K562 (cell line): ENCODE measurements around the gene FBXL22. TPM values are rescaled to one million over a fixed set of nuclear protein-coding genes. Genes with fewer than 3 reads are reported as not detected.

ENCODE experiments used
- ATAC-seq: fragments of 200-7000 bp; cut with Tn5 transposase; 3 replicates; pipeline ENCODE4 v1.9.1; 2020; ENCODE audit warnings: moderate library complexity
- BruUV-seq: library from RNA; stranded (reverse); fragments of 400-500 nt; replicated peaks from 2 replicates; lab custom pipeline; 2021; lab: Mats Ljungman, UMichigan
- CTCF ChIA-PET: fragments of 300-600 bp; formaldehyde crosslinking; extraction: SDS; loops from one replicate; lab custom pipeline; 2021; ENCODE audit warnings: low intra/inter-chr PET ratio; lab: Yijun Ruan, JAX
- POLR2A ChIA-PET: fragments of 300-600, 350-650 bp; sonication (Branson Sonifier 250); formaldehyde crosslinking; extraction: SDS; loops from one replicate; lab custom pipeline; 2021; ENCODE audit warnings: antibody characterized with exemption, inconsistent platforms; lab: Yijun Ruan, JAX
- DNase-seq, 4 experiments: peaks; one replicate each; pipeline versions ENCODE4 v3.0.0 to v3.0.0-alpha.2; 2011 to 2018; ENCODE audit warnings: low spot score in 3 of 4, mixed read lengths in 3 of 4; ENCODE audit errors: extremely low read depth in 1 of 4
- FAIRE-seq: peaks from 2 replicates; lab custom pipeline; 2011; peaks lifted over from hg19 to GRCh38; lab: Jason Lieb, UNC
- H2AFZ ChIP-seq: 2 replicates; pipeline ENCODE4 v1.6.0; 2011; ENCODE audit warnings: low read depth, low read length, control low read depth, inconsistent platforms
- H3K27ac ChIP-seq: fragments of 200-600 bp; 3 replicates; pipeline ENCODE4 v1.8.0; 2011; ENCODE audit warnings: low read depth, mild to moderate bottlenecking, control low read depth, inconsistent platforms, low read length, moderate library complexity, mixed read lengths; ENCODE audit errors: extremely low read depth
- H3K27me3 ChIP-seq, 2 experiments: fragments of 300-600 bp in 1 of 2; 2 replicates in 1 of 2; 3 replicates in 1 of 2; pipeline versions ENCODE4 v1.6.0 to v1.8.0; 2011; ENCODE audit warnings: inconsistent platforms in 2 of 2, low read length in 2 of 2, mild to moderate bottlenecking in 1 of 2, mixed read lengths in 1 of 2, moderate library complexity in 1 of 2; ENCODE audit not compliant: control insufficient read depth in 2 of 2, insufficient read depth in 2 of 2
- H3K36me3 ChIP-seq: fragments of 300-600 bp; 3 replicates; pipeline ENCODE4 v1.8.0; 2011; ENCODE audit warnings: mild to moderate bottlenecking, low read length, inconsistent platforms; ENCODE audit not compliant: control insufficient read depth, insufficient read depth
- H3K4me1 ChIP-seq, 2 experiments: fragments of 200-600 bp in 1 of 2; replicated peaks in 1 of 2; 2 replicates in 1 of 2; 3 replicates in 1 of 2; pipeline versions ENCODE4 v1.5.1 to v1.8.0; 2011; ENCODE audit warnings: inconsistent platforms in 2 of 2, low read length in 2 of 2, mild to moderate bottlenecking in 1 of 2, mixed read lengths in 1 of 2, moderate library complexity in 1 of 2; ENCODE audit not compliant: control insufficient read depth in 2 of 2, insufficient read depth in 2 of 2
- H3K4me2 ChIP-seq: 2 replicates; pipeline ENCODE4 v1.6.1; 2011; ENCODE audit warnings: low read length, control low read depth, inconsistent platforms, mixed read lengths; ENCODE audit not compliant: insufficient read depth
- H3K4me3 ChIP-seq: fragments of 200-600 bp; sonication (generic), shearing (Covaris generic); 2 replicates; pipeline ENCODE4 v1.5.1; 2016; ENCODE audit warnings: control low read depth, inconsistent platforms
- H3K79me2 ChIP-seq: fragments of 200-600 bp; 3 replicates; pipeline ENCODE4 v1.8.0; 2011; ENCODE audit warnings: low read length, inconsistent platforms; ENCODE audit not compliant: control insufficient read depth, insufficient read depth
- H3K9ac ChIP-seq, 2 experiments: 2 replicates each; pipeline versions ENCODE4 v1.6.0 to v1.6.1; 2011; ENCODE audit warnings: low read depth in 2 of 2, low read length in 2 of 2, control low read depth in 1 of 2, inconsistent platforms in 1 of 2, mild to moderate bottlenecking in 1 of 2, mixed read lengths in 1 of 2; ENCODE audit not compliant: insufficient read depth in 1 of 2
- H3K9me1 ChIP-seq: one replicate; pipeline ENCODE4 v1.6.0; 2011; ENCODE audit warnings: inconsistent platforms, mild to moderate bottlenecking, low read length, moderate library complexity; ENCODE audit not compliant: control insufficient read depth, insufficient read depth
- H3K9me3 ChIP-seq: replicated peaks from 2 replicates; pipeline ENCODE4 v1.5.1; 2011; ENCODE audit warnings: low read depth, low read length, inconsistent platforms; ENCODE audit not compliant: control insufficient read depth, insufficient read depth
- H4K20me1 ChIP-seq: replicated peaks from 2 replicates; pipeline ENCODE4 v1.6.1; 2011; ENCODE audit warnings: low read length, inconsistent platforms, mixed read lengths; ENCODE audit not compliant: control insufficient read depth, insufficient read depth
- CBX8 ChIP-seq: fragments of 200-600 bp; sonication (generic); IDR thresholded peaks from 2 replicates; pipeline ENCODE4 v1.6.1; 2012; ENCODE audit warnings: borderline replicate concordance, mixed run types, low read depth, mild to moderate bottlenecking, moderate library complexity, mixed read lengths, low read length, control low read depth, inconsistent platforms; ENCODE audit not compliant: poor library complexity, severe bottlenecking; ENCODE audit errors: extremely low read depth
- CCNT2 ChIP-seq: IDR thresholded peaks from 2 replicates; pipeline ENCODE4 v1.6.1; 2011; ENCODE audit warnings: borderline replicate concordance, low read depth, mild to moderate bottlenecking, moderate library complexity, mixed read lengths, low read length; ENCODE audit not compliant: insufficient read length; ENCODE audit errors: extremely low read depth
- DDX20 ChIP-seq: fragments of 450-650 bp; IDR thresholded peaks from 2 replicates; pipeline ENCODE4 v1.6.1; 2016; ENCODE audit warnings: missing genetic modification characterization, low read depth, mild to moderate bottlenecking, missing compliant biosample characterization, moderate library complexity
- MAFK ChIP-seq: IDR thresholded peaks from 2 replicates; pipeline ENCODE4 v1.6.1; 2011; ENCODE audit warnings: low read length, improper control_type of control experiment
- MED1 ChIP-seq: sonication (generic); formaldehyde crosslinking; IDR thresholded peaks from 2 replicates; pipeline ENCODE4 v1.8.1; 2023; ENCODE audit warnings: missing genetic modification reagents, borderline replicate concordance
- NBN ChIP-seq: fragments of 450-650 bp; IDR thresholded peaks from 2 replicates; pipeline ENCODE4 v1.6.1; 2016; ENCODE audit warnings: low read depth, mild to moderate bottlenecking
- PTBP1 ChIP-seq: fragments of 200-400 bp; formaldehyde crosslinking; IDR thresholded peaks from 2 replicates; pipeline ENCODE4 v1.6.1; 2017; ENCODE audit warnings: low read depth, low read length
- RAD51 ChIP-seq: fragments of 450-650 bp; IDR thresholded peaks from 2 replicates; pipeline ENCODE4 v1.7.1; 2016; ENCODE audit warnings: low read depth, mild to moderate bottlenecking, borderline replicate concordance
- RHOXF2B ChIP-seq: fragments of 250-450 bp; sonication (Bioruptor Pico); conservative IDR thresholded peaks from 2 replicates; pipeline ENCODE4 v1.5.1; 2021
- SIN3B ChIP-seq: fragments of 450-650 bp; IDR thresholded peaks from 2 replicates; pipeline ENCODE4 v1.6.1; 2017; ENCODE audit warnings: low read depth, mild to moderate bottlenecking, moderate library complexity
- TFAP4 ChIP-seq: sonication (generic); formaldehyde crosslinking; IDR thresholded peaks from 2 replicates; pipeline ENCODE4 v1.8.0; 2022; ENCODE audit warnings: missing genetic modification reagents, mild to moderate bottlenecking, moderate library complexity, borderline replicate concordance
- TRIM25 ChIP-seq: fragments of 450-650 bp; IDR thresholded peaks from 2 replicates; pipeline ENCODE4 v1.7.0; 2016; ENCODE audit warnings: borderline replicate concordance
- ZC3H4 ChIP-seq: sonication (generic); formaldehyde crosslinking; IDR thresholded peaks from 2 replicates; pipeline ENCODE4 v1.9.0; 2021; ENCODE audit warnings: missing genetic modification reagents, borderline replicate concordance
- ZFP36 ChIP-seq: fragments of 150-350 bp; IDR thresholded peaks from 2 replicates; pipeline ENCODE4 v1.6.1; 2018; ENCODE audit warnings: low read length, low read depth; ENCODE audit not compliant: partially characterized antibody
- ZNF639 ChIP-seq, 2 experiments: fragments of 200-800 bp in 1 of 2; sonication (Bioruptor generic) in 1 of 2; sonication (generic) in 1 of 2; formaldehyde crosslinking in 1 of 2; IDR thresholded peaks in 1 of 2; conservative IDR thresholded peaks in 1 of 2; 2 replicates each; pipeline versions ENCODE4 v1.5.0 to v1.6.1; 2016 to 2020; ENCODE audit warnings: missing compliant biosample characterization in 1 of 2, missing genetic modification characterization in 1 of 2, missing genetic modification reagents in 1 of 2
- WGBS: fragments of 100-300 bp; shearing (Covaris generic); methylation state at CpG from one replicate; pipeline ENCODE4 v1.1.6; 2016; ENCODE audit warnings: low coverage, mixed read lengths; ENCODE audit not compliant: insufficient coverage; ENCODE audit errors: missing lambda C conversion rate; 5-methylcytosine and 5-hydroxymethylcytosine counted together
- in situ Hi-C: fragments of 300-500 bp; cut with MboI; formaldehyde crosslinking; loops from 4 replicates; pipeline ENCODE4 v1.15.0; 2018; ENCODE audit warnings: inconsistent platforms, mixed read lengths
- intact Hi-C: fragments of 100-400 bp; cut with micrococcal nuclease; formaldehyde crosslinking; loops from 2 replicates; pipeline ENCODE4 v1.14.2; 2022
- polyA plus RNA-seq, 8 experiments: library from polyadenylated mRNA; depleted of rRNA in 4 of 8; stranded (reverse) in 5 of 8; unstranded in 3 of 8; fragments of >200 nt; fragmentation: Nextera tagmentation in 2 of 8; fragmentation: Illumina TruSeq in 1 of 8; extraction: Ambion mirVana in 2 of 8; extraction: Trizol in 1 of 8; gene quantifications; 2 replicates each; pipeline versions ENCODE4 v1.2.1 to v1.2.3, GENCODE V29; 2011 to 2014; ENCODE audit warnings: inconsistent platforms in 1 of 8, missing spikeins in 1 of 8
- total RNA-seq, 7 experiments: library from RNA; depleted of rRNA in 6 of 7; stranded (reverse); fragments of >200 nt in 6 of 7; fragmentation: Illumina TruSeq in 2 of 7; extraction: Trizol in 2 of 7; gene quantifications; 2 replicates each; pipeline versions ENCODE4 v1.2.1 to v1.2.3, GENCODE V29; 2011 to 2021; ENCODE audit warnings: low replicate concordance in 1 of 7
- TF ChIP-seq, protein P1 (sequence below): fragments of 450-650 bp; formaldehyde crosslinking; IDR thresholded peaks from 2 replicates; pipeline ENCODE4 v1.4.0; 2020; ENCODE audit warnings: mild to moderate bottlenecking, moderate library complexity

The FBXL22 gene
- total and polyA plus RNA-seq, 9 of the 15 experiments (the other 6 are each of a cell fraction or from before 2014, with no cell fraction given) = not detected

GRCh38 chr15:63565536-63566186 is 31.5 kb upstream of the FBXL22 start:
- no TSS peak for BruUV-seq
- Histone ChIP-seq H3K9me3 (no peaks in the 10 kb centered on the region), H3K27ac (no peak overlapping the region), H3K4me2 (no peak overlapping the region), H3K36me3 (peaks cover 76% of the 10 kb centered on the region), H3K4me3 (no peak overlapping the region), H3K27me3 (no peaks in the 10 kb centered on the region), H3K79me2 (no peaks in the 10 kb centered on the region), H2AFZ (no peak overlapping the region), H4K20me1 (no peaks in the 10 kb centered on the region), H3K4me1 (no peaks in the 10 kb centered on the region), H3K9me1 (no peaks in the 10 kb centered on the region), H3K9ac (no peak overlapping the region)
- POLR2A ChIA-PET = interaction anchor here (1.9 kb wide), 1 partner anchor 9 kb away, joined by 7 read pairs; no protein-coding TSS in a partner anchor
- CTCF ChIA-PET = no interaction called here
- no peak for DNase-seq
- WGBS = 81% methylated on average over 2 of the region's 2 CpGs
- intact Hi-C loops = no loop called here
- in situ Hi-C loops = no loop called here
- ATAC-seq = no peak
- FAIRE-seq = no peak
- TF ChIP-seq ZC3H4 (CRISPR knock-in tag) (no peak), TFAP4 (CRISPR knock-in tag) (no peak), ZNF639 (CRISPR knock-in tag; conservative IDR thresholded peaks at IDR 0.05 in 1 of 2, IDR thresholded peaks at IDR 0.05 in 1 of 2) (no peak), SIN3B (no peak), DDX20 (no peak), MED1 (CRISPR knock-in tag) (no peak), TRIM25 (no peak), MAFK (no peak), RAD51 (no peak), RHOXF2B (CRISPR knock-in tag) (no peak), NBN (no peak), CBX8 (no peak), CCNT2 (no peak), ZFP36 (no peak), PTBP1 (no peak)
- TF ChIP-seq, protein P1, sequence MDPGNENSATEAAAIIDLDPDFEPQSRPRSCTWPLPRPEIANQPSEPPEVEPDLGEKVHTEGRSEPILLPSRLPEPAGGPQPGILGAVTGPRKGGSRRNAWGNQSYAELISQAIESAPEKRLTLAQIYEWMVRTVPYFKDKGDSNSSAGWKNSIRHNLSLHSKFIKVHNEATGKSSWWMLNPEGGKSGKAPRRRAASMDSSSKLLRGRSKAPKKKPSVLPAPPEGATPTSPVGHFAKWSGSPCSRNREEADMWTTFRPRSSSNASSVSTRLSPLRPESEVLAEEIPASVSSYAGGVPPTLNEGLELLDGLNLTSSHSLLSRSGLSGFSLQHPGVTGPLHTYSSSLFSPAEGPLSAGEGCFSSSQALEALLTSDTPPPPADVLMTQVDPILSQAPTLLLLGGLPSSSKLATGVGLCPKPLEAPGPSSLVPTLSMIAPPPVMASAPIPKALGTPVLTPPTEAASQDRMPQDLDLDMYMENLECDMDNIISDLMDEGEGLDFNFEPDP (CRISPR knock-in tag) = no peak
